Activated CD8-positive, alpha-beta T cell treated with anti-CD3 and anti-CD28 coated beads, Interleukin-2, amount 10 ng/mL, durations not matched to agents 7 days and 5 days (primary cell): Measurements from ENCODE around the gene SULF2. TPM values are rescaled to one million over a fixed set of nuclear protein-coding genes. Genes with fewer than 3 reads are reported as not detected.
A peak's percentile ranks its signal among the peaks of the same experiment; 100 is the strongest.

Experiments
- ATAC-seq: fragments of 150-1000 bp; cut with Tn5 transposase; one replicate; pipeline ENCODE4 v1.10.0; 2021; ENCODE audit warnings: moderate library complexity
- CTCF ChIA-PET: fragments of 350-600 bp; sonication (Branson Sonifier 250); formaldehyde crosslinking; loops from one replicate; lab custom pipeline; 2021; ENCODE audit warnings: antibody characterized with exemption; lab: Charles Lee
- POLR2A ChIA-PET: fragments of 350-600 bp; sonication (Branson Sonifier 250); formaldehyde crosslinking; loops from one replicate; lab custom pipeline; 2021; ENCODE audit warnings: antibody characterized with exemption; lab: Charles Lee
- DNase-seq: peaks from one replicate; pipeline ENCODE4 v3.0.0-alpha.2; 2020
- H3K27ac Mint-ChIP-seq: one replicate; pipeline ENCODE4 v1.8.0; 2021; ENCODE audit warnings: mild to moderate bottlenecking, mixed read lengths
- H3K27me3 Mint-ChIP-seq: one replicate; pipeline ENCODE4 v1.8.0; 2021; ENCODE audit warnings: low read depth, mixed read lengths
- H3K36me3 Mint-ChIP-seq: one replicate; pipeline ENCODE4 v1.8.0; 2021; ENCODE audit warnings: low read depth, mixed read lengths
- H3K4me1 Mint-ChIP-seq: one replicate; pipeline ENCODE4 v1.8.0; 2021; ENCODE audit warnings: low read depth, mixed read lengths
- H3K4me3 Mint-ChIP-seq: one replicate; pipeline ENCODE4 v1.8.0; 2021; ENCODE audit warnings: mild to moderate bottlenecking, mixed read lengths
- H3K9me3 Mint-ChIP-seq: one replicate; pipeline ENCODE4 v1.8.0; 2022; ENCODE audit warnings: mixed read lengths; ENCODE audit not compliant: insufficient read depth
- total RNA-seq, 2 experiments: library from RNA; stranded (reverse); gene quantifications; one replicate each; pipeline ENCODE4 v1.2.3, GENCODE V29; 2021

Gene SULF2
- total RNA-seq, 2 experiments from 2014 or later: 0.58 to 0.70 TPM

DNA sequence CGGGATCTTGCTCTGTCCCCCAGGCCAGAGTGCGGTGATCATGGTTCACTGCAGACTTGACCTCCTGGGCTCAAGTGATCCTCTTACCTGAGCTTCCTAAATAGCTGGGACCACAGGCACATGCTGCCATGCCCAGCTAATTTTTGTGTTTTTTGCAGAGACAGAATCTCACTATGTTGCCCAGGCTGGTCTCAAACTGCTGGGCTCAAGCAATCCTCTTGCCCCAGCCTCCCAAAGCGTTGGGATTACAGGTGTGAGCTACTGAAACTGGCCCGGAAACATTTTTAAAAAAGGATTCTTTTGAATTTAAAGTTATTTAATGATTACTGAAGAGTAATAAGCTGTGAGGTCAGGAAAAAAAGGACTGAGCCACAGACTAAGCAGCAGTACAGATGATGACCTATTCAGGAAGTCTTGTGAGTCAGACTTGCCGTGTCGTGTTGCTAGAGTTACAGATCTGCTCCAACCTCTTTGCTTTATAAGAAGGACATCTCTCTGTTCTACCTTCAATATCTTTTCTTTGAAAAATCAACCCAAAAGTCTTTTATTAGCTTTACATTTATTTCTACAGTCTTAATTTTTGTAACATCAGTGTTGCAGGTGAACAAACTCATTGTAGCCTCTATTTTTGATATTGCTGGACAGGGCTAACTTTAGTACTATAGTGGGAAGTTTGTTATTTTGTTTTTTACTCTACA lies 174.9 kb downstream of the SULF2 start:
- Mint-ChIP-seq H3K9me3 (no peaks in the 10 kb centered on the region), H3K27ac (peak overlapping the region; percentile 94), H3K27me3 (no peaks in the 10 kb centered on the region), H3K36me3 (peaks cover 49% of the 10 kb centered on the region), H3K4me3 (peak overlapping the region; percentile 69), H3K4me1 (peaks cover 80% of the 10 kb centered on the region)
- POLR2A ChIA-PET: interaction anchor here (0.7 to 2.8 kb wide), 6 partner anchors 10 to 1213 kb away, joined by 3 to 28 read pairs (median 4); partner anchors contain the start of genes NCOA3 and ZMYND8
- ATAC-seq (peak; percentile 87), DNase-seq (peak; percentile 89)
- CTCF ChIA-PET: interaction anchor here (0.8 to 3.2 kb wide), 13 partner anchors 9 to 338 kb away, joined by 3 to 30 read pairs (median 4); partner anchors contain the start of gene ZMYND8

DNA sequence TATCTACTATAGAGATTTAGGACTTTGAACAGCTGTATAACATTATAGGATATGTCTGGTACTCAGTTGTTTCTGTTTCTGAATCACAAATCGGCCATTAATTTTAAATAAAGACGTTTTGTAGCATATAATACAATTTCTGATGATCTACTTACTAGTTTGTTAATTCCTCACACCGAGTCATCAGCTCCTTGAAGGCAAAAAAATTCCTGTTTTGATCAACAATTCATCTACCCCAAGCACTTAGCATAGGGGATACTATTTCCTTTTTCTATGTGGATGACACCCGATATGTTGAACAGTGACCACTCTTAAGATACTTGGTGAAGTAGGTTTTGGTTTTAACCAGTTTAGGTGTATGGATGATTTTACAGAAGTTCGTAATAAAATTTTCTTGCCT lies 176.3 kb downstream of the SULF2 start:
- ChIA-PET POLR2A (interaction anchor here (1.4 to 2.8 kb wide), 2 partner anchors 107 to 122 kb away, joined by 4 to 28 read pairs; partner anchors contain the start of gene NCOA3), CTCF (interaction anchor here (0.6 to 3.2 kb wide), 8 partner anchors 12 to 636 kb away, joined by 3 to 30 read pairs (median 3); no protein-coding TSS in a partner anchor)
- ATAC-seq (no peak), DNase-seq (no peak)
- Mint-ChIP-seq H3K9me3 (no peaks in the 10 kb centered on the region), H3K27ac (peak overlapping the region; percentile 52), H3K27me3 (no peaks in the 10 kb centered on the region), H3K4me3 (no peak overlapping the region), H3K36me3 (peaks cover 43% of the 10 kb centered on the region), H3K4me1 (peaks cover 80% of the 10 kb centered on the region)
